Tibial nerve (tissue), 4 donors: ENCODE data around the gene KIR3DL1. TPM values are rescaled to one million over a fixed set of nuclear protein-coding genes. Genes with fewer than 3 reads are reported as not detected.
"Not testable (repeated sequence)": the region's sequence is repeated elsewhere in the genome, so short reads cannot be mapped to it uniquely, and the experiment has no call there.

Experiments
- DNase-seq, 2 donors: peaks; one replicate each; pipeline ENCODE4 v3.0.0-alpha.2; 2019; ENCODE audit warnings: low spot score in 2 of 2
- H3K27ac ChIP-seq, 4 donors: fragments of 200-600 bp; sonication (generic) in 3 of 4; one replicate each; pipeline ENCODE4 v1.5.1; 2017 to 2019; ENCODE audit warnings: mild to moderate bottlenecking in 1 of 4
- H3K27me3 ChIP-seq, 2 donors: fragments of 200-600 bp; sonication (generic) in 1 of 2; one replicate each; pipeline versions ENCODE4 v1.5.1 to v1.6.0; 2017 to 2019
- H3K36me3 ChIP-seq, 3 donors: fragments of 200-600 bp; sonication (generic); one replicate each; pipeline ENCODE4 v1.5.1; 2018 to 2019
- H3K4me1 ChIP-seq, 4 donors: fragments of 200-600 bp; sonication (generic) in 3 of 4; one replicate each; pipeline ENCODE4 v1.5.1; 2017 to 2019
- H3K4me3 ChIP-seq, 4 donors: fragments of 200-600 bp; sonication (generic) in 3 of 4; one replicate each; pipeline ENCODE4 v1.5.1; 2017 to 2019; ENCODE audit warnings: mild to moderate bottlenecking in 1 of 4, moderate library complexity in 1 of 4
- H3K9me3 ChIP-seq, 4 donors: fragments of 200-600 bp; sonication (generic) in 3 of 4; one replicate each; pipeline ENCODE4 v1.5.1; 2017 to 2019
- WGBS, 2 donors: methylation state at CpG; one replicate each; pipeline ENCODE4 v1.1.5; 2018; 5-methylcytosine and 5-hydroxymethylcytosine counted together
- total RNA-seq, 4 donors: library from RNA; depleted of rRNA; stranded (reverse); fragments of >200 nt; gene quantifications; one replicate each; pipeline ENCODE4 v1.1.0, GENCODE V29; 2016

Gene KIR3DL1
- total RNA-seq, result under 1 TPM in 1 of 4 donors, not detected in 3; 0.22 TPM

DNA sequence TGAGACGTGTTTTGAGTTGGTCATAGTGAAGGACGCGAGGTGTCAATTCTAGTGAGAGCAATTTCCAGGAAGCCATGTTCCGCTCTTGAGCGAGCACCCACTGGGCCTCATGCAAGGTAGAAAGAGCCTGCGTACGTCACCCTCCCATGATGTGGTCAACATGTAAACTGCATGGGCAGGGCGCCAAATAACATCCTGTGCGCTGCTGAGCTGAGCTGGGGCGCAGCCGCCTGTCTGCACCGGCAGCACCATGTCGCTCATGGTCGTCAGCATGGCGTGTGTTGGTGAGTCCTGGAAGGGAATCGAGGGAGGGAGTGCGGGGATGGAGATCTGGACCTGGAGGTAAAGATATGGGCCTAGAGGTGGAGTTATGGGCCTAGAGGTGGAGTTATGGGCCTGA lies at the start of gene KIR3DL1:
Gene KIR3DL1 (plus strand): TSS at position 218 of the 400 bp plus-strand sequence.
- not testable (repeated sequence) for H3K27me3 ChIP-seq, H3K36me3 ChIP-seq, H3K27ac ChIP-seq, H3K4me1 ChIP-seq, DNase-seq, H3K4me3 ChIP-seq
- 87 to 89% methylated on average over 17 of the region's 17 CpGs for WGBS, 2 donors
- peaks cover 0 to 14% (median 0%) of the 10 kb centered on the region in 4 donors for H3K9me3 ChIP-seq

DNA sequence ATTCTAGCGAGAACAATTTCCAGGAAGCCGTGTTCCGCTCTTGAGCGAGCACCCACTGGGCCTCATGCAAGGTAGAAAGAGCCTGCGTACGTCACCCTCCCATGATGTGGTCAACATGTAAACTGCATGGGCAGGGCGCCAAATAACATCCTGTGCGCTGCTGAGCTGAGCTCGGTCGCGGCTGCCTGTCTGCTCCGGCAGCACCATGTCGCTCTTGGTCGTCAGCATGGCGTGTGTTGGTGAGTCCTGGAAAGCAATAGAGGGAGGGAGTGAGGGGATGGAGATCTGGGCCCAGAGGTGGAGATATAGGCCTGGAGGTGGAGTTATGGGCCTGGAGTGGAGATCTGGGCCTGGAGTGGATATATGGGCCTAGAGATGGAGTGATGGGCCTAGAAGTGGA lies 46.6 kb upstream of the KIR3DL1 start, which contains the start of gene KIR2DL1:
Gene KIR2DL1 (plus strand): TSS at position 148 of the 400 bp plus-strand sequence. CDS start 58 bp downstream, at position 206.
- not testable (repeated sequence) for H3K36me3 ChIP-seq, DNase-seq, H3K27me3 ChIP-seq, H3K4me3 ChIP-seq, H3K4me1 ChIP-seq, H3K27ac ChIP-seq
- 95 to 100% methylated on average over 14 to 15 of the region's 15 CpGs for WGBS, 2 donors
- peaks cover 0 to 11% (median 0%) of the 10 kb centered on the region in 4 donors for H3K9me3 ChIP-seq

DNA sequence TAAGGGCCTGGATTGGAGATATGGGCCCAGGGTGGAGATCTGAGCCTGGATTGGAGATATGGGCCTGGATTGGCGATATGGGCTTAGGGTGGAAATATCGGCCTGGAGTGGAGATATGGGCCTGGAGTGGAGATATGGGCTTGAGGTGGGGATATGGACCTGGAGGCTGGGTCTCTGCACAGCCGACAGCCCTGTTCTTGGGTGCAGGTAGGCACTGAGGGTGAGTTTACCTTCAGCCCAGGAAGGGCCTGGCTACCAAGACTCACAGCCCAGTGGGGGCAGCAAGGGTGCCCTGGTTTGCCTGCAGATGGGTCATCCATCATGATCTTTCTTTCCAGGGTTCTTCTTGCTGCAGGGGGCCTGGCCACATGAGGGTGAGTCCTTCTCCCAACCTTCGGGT lies 45.8 kb upstream of the KIR3DL1 start:
- not testable (repeated sequence) for H3K36me3 ChIP-seq, H3K4me3 ChIP-seq, DNase-seq, H3K4me1 ChIP-seq, H3K27ac ChIP-seq, H3K27me3 ChIP-seq
- H3K9me3 ChIP-seq, result peaks cover 0 to 11% (median 0%) of the 10 kb centered on the region in 4 donors
- WGBS, 2 donors, result 72 to 88% methylated on average over 4 of the region's 4 CpGs

DNA sequence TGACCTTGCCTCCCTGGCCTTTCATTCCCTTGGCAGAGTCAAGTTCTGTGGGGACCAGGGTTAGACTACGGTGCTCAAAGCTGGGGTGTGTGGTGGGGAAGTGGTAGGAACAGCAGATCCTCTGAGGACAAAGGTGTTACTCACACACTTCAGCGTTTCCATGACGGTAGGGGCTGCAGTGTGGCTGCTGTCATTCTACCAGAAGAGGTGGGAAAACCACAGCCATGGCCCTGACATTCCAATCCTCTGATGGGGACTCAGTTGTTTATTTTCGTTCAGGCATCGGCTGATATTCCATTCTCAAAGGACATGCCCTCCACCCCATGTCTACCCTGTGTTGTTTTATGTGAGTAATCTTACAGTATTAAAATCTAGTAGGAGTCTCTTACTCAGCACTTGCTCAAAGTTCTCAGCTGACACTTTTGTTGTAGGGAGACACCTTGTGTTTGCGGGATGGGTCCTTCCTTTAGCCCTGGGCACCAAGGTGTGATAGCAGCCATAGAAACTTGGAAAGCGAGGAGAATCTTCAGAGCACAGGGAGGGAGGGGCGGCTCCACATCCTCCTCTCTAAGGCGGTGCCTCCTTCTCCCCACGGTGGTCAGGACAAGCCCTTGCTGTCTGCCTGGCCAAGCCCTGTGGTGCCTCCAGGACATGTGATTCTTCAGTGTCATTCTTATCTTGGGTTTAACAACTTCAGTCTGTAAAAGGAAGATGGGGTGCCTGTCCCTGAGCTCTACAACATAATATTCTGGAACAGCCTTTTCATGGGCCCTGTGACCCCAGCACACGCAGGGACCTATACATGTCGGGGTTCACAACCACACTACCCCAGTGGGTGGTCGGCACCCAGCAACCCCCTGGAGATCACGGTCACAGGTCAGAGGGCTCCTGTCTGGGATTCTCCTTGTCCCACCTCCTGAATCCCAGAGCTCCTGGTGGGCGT lies 45.0 kb upstream of the KIR3DL1 start:
- H3K4me1 ChIP-seq, H3K9me3 ChIP-seq, H3K27ac ChIP-seq, DNase-seq, H3K27me3 ChIP-seq, H3K4me3 ChIP-seq, H3K36me3 ChIP-seq: not testable (repeated sequence)
- WGBS, 2 donors, result 82 to 85% methylated on average over 15 of the region's 15 CpGs

DNA sequence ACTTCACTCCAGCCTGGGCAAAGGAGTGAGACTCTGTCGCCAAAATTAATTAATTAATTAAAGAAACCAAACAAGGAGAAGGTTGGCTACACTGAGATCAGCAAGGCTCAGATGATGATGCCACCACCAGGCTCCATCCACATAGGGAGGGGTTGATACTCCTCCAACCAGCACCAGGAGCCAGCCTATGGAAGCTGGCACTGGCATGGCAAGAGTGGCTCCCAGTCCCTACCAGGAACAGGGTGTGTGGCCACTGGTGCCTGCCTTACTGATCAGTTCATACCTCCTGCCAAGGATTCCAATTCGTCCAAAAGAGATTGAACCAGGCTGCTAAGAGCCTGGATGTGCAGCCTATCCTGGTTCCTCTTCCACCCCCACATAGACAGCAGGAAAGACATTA lies 43.6 kb upstream of the KIR3DL1 start:
- H3K4me1 ChIP-seq, H3K36me3 ChIP-seq, H3K27ac ChIP-seq, H3K4me3 ChIP-seq, DNase-seq, H3K27me3 ChIP-seq, H3K9me3 ChIP-seq: not testable (repeated sequence)
- 57 to 68% methylated on average over 2 of the region's 2 CpGs for WGBS, 2 donors

DNA sequence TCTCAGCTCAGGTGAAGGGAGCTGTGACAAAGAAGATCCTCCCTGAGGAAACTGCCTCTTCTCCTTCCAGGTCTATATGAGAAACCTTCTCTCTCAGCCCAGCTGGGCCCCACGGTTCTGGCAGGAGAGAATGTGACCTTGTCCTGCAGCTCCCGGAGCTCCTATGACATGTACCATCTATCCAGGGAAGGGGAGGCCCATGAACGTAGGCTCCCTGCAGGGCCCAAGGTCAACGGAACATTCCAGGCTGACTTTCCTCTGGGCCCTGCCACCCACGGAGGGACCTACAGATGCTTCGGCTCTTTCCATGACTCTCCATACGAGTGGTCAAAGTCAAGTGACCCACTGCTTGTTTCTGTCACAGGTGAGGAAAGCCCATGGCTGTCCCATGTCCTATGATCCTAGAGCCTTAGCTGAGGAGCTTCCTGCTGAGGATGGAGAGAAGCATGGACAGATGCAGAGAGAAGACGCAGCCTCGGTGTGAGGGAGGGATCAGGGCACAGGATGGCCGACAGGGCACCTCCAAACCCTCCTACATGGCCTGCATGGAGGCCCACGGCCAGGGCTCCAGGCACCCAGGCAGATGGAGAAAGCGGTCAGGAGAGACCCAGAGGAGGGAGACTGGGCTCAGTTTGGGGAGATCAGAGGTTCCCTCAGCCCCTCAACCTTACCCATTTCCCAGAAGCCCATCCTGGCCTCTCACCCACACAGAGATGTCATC lies 41.0 kb upstream of the KIR3DL1 start:
- H3K4me3 ChIP-seq, H3K27me3 ChIP-seq, H3K27ac ChIP-seq, DNase-seq, H3K9me3 ChIP-seq, H3K4me1 ChIP-seq, H3K36me3 ChIP-seq: not testable (repeated sequence)
- WGBS, 2 donors, result 75 to 80% methylated on average over 12 of the region's 12 CpGs

DNA sequence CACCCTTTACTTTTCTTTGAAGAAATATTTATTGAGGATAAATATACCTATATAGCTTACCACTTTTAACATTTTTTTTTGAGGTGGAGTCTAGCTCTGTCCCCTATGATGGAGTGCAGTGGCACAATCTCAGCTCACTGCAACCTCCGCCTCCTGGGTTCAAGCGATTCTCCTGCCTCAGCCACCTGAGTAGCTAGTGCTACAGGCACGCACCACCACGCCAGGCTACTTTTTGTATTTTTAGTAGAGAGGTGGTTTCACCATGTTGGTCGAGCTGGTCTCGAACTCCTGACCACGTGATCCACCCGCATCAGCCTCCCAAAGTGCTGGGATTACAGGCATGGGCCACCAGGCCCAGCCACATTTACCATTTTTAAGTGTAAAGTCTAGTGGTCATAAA lies 40.4 kb upstream of the KIR3DL1 start:
- not testable (repeated sequence) for H3K4me3 ChIP-seq, H3K27ac ChIP-seq, DNase-seq, H3K36me3 ChIP-seq, H3K9me3 ChIP-seq, H3K27me3 ChIP-seq, H3K4me1 ChIP-seq
- 70 to 72% methylated on average over 8 of the region's 8 CpGs for WGBS, 2 donors

DNA sequence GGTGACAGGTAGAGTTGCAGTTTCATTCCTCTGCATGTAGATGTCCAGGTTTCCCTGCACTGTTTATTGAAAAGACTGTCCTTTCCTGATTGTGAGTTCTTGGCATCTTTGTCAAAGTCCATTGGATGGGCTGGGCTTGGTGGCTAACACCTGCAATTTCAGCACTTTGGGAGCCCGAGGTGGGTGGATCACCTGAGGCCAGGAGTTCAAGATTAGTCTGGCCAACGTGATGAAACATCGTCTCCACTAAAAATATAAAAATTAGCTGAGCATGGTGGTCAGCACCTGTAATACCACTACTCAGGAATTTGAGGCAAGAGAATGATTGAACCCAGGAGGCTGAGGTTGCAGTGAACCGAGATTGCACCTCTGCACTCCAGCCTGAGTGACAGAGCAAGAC lies 38.4 kb upstream of the KIR3DL1 start:
- 59 to 62% methylated on average over 4 of the region's 4 CpGs for WGBS, 2 donors
- not testable (repeated sequence) for H3K4me3 ChIP-seq, H3K27ac ChIP-seq, DNase-seq, H3K9me3 ChIP-seq, H3K27me3 ChIP-seq, H3K4me1 ChIP-seq, H3K36me3 ChIP-seq

DNA sequence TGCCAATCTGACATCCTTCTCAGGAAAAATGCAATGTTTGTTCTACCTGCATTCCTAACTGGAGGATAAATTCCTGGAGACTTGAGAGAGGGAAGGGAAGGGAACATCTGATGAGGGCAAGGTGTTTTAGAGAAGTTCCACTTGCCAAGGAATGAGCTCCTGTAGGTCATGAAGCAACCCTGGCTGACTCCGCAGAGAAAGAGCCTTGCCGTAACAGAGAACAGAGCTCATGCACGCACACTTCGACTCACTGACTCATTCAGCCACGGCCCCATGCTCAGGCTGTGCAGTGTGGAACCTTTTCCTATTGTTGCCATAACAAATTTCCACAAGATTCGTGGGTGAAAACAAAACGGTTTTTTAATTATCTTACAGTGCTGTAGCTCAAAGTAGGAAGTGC lies 37.4 kb upstream of the KIR3DL1 start:
- not testable (repeated sequence) for H3K4me3 ChIP-seq, H3K36me3 ChIP-seq, H3K27me3 ChIP-seq, H3K4me1 ChIP-seq, H3K27ac ChIP-seq, H3K9me3 ChIP-seq, DNase-seq
- WGBS, 2 donors, result 64 to 72% methylated on average over 7 of the region's 7 CpGs

DNA sequence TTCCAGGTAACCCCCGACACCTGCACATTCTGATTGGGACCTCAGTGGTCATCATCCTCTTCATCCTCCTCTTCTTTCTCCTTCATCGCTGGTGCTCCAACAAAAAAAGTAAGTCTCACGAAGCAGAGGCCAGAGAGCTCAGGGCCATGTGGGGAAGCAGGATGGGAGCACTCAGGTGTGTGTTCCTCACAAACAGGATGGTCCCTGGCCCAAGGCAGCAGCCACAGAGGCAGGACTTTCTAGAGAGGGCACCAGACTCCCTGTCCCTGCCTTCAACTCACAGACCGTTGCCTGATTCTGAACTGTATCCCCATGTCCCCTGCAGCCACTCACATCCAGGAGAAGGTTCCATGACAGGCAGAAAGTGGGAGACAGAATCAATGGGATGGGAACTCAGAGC lies 33.4 kb upstream of the KIR3DL1 start:
- not testable (repeated sequence) for H3K36me3 ChIP-seq, H3K4me3 ChIP-seq, H3K27ac ChIP-seq, H3K27me3 ChIP-seq, H3K4me1 ChIP-seq, DNase-seq, H3K9me3 ChIP-seq
- WGBS, 2 donors, result 63 to 72% methylated on average over 4 of the region's 4 CpGs

DNA sequence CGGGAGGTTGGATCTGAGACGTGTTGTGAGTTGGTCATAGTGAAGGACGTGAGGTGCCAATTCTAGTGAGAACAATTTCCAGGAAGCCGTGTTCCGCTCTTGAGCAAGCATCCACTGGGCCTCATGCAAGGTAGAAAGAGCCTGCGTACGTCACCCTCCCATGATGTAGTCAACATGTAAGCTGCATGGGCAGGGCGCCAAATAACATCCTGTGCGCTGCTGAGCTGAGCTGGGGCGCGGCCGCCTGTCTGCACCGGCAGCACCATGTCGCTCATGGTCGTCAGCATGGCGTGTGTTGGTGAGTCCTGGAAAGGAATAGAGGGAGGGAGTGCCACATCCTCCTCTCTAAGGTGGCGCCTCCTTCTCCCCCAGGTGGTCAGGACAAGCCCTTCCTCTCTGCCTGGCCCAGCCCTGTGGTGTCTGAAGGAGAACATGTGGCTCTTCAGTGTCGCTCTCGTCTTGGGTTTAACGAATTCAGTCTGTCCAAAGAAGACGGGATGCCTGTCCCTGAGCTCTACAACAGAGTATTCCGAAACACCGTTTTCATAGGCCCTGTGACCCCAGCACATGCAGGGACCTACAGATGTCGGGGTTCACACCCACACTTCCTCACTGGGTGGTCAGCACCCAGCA lies 30.1 kb upstream of the KIR3DL1 start:
- H3K4me1 ChIP-seq, H3K4me3 ChIP-seq, H3K27me3 ChIP-seq, H3K9me3 ChIP-seq, DNase-seq, H3K36me3 ChIP-seq, H3K27ac ChIP-seq: not testable (repeated sequence)
- WGBS, 2 donors, result 87 to 90% methylated on average over 12 to 24 of the region's 24 CpGs

DNA sequence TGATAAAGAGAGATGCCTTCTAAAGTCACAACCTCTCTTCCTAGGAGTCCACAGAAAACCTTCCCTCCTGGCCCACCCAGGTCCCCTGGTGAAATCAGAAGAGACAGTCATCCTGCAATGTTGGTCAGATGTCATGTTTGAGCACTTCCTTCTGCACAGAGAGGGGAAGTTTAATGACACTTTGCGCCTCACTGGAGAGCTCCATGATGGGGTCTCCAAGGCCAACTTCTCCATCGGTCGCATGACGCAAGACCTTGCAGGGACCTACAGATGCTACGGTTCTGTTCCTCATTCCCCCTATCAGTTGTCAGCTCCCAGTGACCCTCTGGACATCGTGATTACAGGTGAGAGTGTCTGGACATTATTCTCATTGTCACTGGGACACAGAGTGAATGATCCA lies 28.1 kb upstream of the KIR3DL1 start:
- DNase-seq, H3K9me3 ChIP-seq, H3K27me3 ChIP-seq, H3K27ac ChIP-seq, H3K36me3 ChIP-seq, H3K4me1 ChIP-seq, H3K4me3 ChIP-seq: not testable (repeated sequence)
- 76 to 78% methylated on average over 6 of the region's 6 CpGs for WGBS, 2 donors
